T-helper 9 cell (primary cell): ENCODE measurements around the gene SLC25A19.
"Not testable (repeated sequence)": the region's sequence is repeated elsewhere in the genome, so short reads cannot be mapped to it uniquely, and the experiment has no call there.

Experiments used
- DNase-seq: peaks from one replicate; pipeline ENCODE4 v3.0.0-alpha.2; 2020

Gene SLC25A19

GRCh38 chr17:75266316-75267152 lies 22.7 kb downstream of the SLC25A19 start:
- no peak for DNase-seq

- no peak for DNase-seq
These were observed 23.5 kb downstream of the SLC25A19 start for GRCh38 chr17:75265614-75266315.

- DNase-seq: no peak
These were observed 26.2 kb downstream of the SLC25A19 start for GRCh38 chr17:75263055-75263454.

GRCh38 chr17:75262112-75262606 lies 27.1 kb downstream of the SLC25A19 start:
- no peak for DNase-seq

GRCh38 chr17:75261336-75262111 lies 27.7 kb downstream of the SLC25A19 start, which contains the start of the genes GGA3 and MRPS7:
GGA3 (minus strand) TSS chr17:75261606; CDS start chr17:75261587, 19 bp downstream.
MRPS7 (plus strand) TSS chr17:75261879; CDS start chr17:75261901, 22 bp downstream.
- peak; percentile 94 for DNase-seq

- DNase-seq: no peak
These were observed 28.4 kb downstream of the SLC25A19 start for GRCh38 chr17:75260641-75261335.

- DNase-seq: not testable (repeated sequence)
These were observed 32.0 kb downstream of the SLC25A19 start for GRCh38 chr17:75257228-75257627.

- DNase-seq: not testable (repeated sequence)
These were observed 33.1 kb downstream of the SLC25A19 start for GRCh38 chr17:75255954-75256698.

- no peak for DNase-seq
These were observed 37.0 kb downstream of the SLC25A19 start for GRCh38 chr17:75252039-75252816.

- DNase-seq: peak; percentile 46
These were observed 39.2 kb downstream of the SLC25A19 start for GRCh38 chr17:75250009-75250471.

GRCh38 chr17:75249564-75249963 lies 39.7 kb downstream of the SLC25A19 start:
- DNase-seq: no peak

- no peak for DNase-seq
These were observed 42.8 kb downstream of the SLC25A19 start for GRCh38 chr17:75246404-75246803.

GRCh38 chr17:75245011-75245410 lies 44.2 kb downstream of the SLC25A19 start:
- DNase-seq: no peak

GRCh38 chr17:75244133-75244866 lies 44.9 kb downstream of the SLC25A19 start:
- DNase-seq: no peak

- peak; percentile 51 for DNase-seq
These were observed 46.7 kb downstream of the SLC25A19 start for GRCh38 chr17:75242461-75243042.

GRCh38 chr17:75241996-75242460 lies 47.2 kb downstream of the SLC25A19 start:
- peak; percentile 16 for DNase-seq

- no peak for DNase-seq
These were observed 47.7 kb downstream of the SLC25A19 start for GRCh38 chr17:75241502-75241901.

- no peak for DNase-seq
These were observed 48.1 kb downstream of the SLC25A19 start for GRCh38 chr17:75241143-75241430.

GRCh38 chr17:75240394-75241142 lies 48.7 kb downstream of the SLC25A19 start:
- no peak for DNase-seq
